Measurements from ENCODE around the gene C5orf63.
"Not testable (repeated sequence)": the region's sequence is repeated elsewhere in the genome, so short reads cannot be mapped to it uniquely, and the experiment has no call there.

C5orf63 gene

DNA sequence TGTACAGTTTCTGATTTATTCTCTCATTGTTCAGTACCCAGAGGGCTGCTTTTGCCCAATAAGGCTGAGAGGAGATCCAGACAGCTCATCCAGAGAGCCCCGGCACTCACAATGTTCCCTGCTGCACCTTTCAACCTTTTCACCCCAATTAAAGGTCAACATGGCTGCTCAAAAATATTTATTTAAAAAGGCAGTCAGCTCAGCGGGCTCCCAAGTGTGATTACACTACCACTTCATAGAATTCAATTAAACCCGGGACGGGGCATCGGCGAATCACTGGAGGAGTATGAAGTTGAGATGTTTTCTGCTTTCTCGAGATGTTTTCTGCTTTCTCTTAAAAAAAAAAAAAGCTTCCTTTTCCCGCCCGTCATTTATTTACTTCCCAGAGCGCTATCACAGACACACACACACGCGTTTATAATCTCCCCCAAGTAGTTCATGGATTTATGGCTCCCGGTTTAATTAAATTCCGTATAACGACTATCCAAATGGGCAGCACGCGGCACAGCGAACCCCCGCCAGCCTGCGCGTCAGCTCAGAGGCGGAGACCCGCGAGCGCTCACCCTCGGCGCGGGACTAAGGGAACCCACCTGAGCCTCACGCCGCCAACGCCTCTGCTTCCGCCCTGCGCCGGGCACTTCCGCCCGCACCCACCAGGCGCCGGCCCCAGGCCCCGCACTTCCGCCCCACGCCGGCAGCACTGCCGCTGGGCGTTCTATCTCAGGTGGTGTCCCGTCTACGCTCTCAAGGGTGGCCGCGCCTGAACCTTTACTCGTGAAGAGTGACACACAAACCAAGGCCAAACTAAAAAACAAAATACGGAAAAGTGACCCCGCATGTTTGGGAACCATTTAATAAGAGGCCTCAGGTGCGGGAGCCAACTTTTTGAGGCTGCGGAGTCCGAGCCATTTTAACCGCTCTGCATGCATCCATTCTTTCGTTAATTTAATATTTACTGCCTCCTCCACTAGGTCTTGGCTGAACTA lies at the start of gene C5orf63:
TSS of gene C5orf63 (minus strand) at position 642 of the 986 bp plus-strand sequence. CDS start 14,507 bp downstream, outside the sequence.
- no peak for DNase-seq (ENCODE audit: low spot score)

- DNase-seq (ENCODE audit: low spot score) = no peak
Measured at GRCh38 chr5:127112347-127112864, 39.1 kb upstream of the C5orf63 start.

DNA sequence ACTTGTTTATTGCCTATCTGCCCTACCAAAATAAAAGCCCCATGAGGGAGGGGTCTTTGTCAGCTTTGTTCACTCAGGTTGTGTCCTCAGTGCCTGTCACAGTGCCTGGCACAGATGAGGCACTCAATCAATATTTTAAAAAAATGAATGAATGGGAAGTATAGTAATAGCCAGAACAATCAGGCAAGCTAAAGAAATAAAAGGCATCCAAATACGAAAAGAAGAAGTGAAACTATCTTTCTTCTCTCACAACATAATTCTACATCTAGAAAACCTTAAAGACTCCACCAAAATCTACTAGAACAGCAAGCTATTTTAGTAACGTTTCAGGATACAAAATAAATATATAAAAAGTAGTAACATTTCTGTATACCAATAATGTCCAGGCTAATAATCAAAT lies 37.8 kb upstream of the C5orf63 start:
- DNase-seq (ENCODE audit: low spot score) = no peak

GRCh38 chr5:127108624-127109260 lies 35.4 kb upstream of the C5orf63 start:
- not testable (repeated sequence) for DNase-seq (ENCODE audit: low spot score)

DNA sequence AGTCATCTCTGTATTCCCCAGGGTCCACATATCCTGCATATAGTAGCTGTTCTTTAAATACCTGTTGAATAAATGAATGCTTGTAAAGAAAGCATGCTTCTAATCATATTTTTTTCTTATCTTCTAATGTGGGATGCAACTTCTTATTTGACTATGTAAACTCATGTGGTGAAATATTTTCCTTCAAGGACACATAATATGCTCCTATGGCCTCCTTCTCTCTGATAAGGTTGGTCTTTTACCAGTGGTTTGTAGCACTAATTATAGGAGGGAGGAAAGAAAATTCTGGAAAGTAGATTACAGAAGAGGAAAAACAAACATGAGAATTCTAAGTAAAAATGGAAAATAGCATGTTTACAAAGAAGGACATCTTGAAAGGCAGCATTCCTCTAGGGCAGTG lies 28.6 kb upstream of the C5orf63 start:
- no peak for DNase-seq (ENCODE audit: low spot score)

- no peak for DNase-seq (ENCODE audit: low spot score)
Measured at GRCh38 chr5:127101533-127101932, 28.2 kb upstream of the C5orf63 start.

DNA sequence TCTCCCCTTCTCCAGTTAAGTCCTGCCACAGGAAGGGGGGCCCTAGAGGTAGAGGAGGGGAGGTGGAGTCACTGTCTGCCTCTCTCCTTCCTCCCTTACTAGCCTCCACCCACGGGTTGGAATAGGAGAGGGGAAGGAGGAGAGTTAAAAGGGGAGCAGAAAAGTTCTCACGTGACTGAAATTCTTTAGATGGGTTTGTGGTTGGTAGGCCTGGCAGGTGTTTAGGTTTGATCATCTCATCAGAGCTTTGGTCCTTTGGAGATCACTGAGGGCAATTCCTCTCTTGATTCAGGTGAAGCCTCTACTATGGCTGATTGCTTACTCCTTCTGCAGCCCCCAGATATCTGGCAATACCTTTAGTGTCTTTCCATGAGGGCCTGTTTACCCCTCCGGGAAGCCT lies 24.9 kb upstream of the C5orf63 start:
- no peak for DNase-seq (ENCODE audit: low spot score)

GRCh38 chr5:127097278-127097677 lies 24.0 kb upstream of the C5orf63 start:
- DNase-seq (ENCODE audit: low spot score) = no peak

- no peak for DNase-seq (ENCODE audit: low spot score)
Measured at GRCh38 chr5:127096328-127096993, 23.2 kb upstream of the C5orf63 start.

- peak; percentile 36 for DNase-seq (ENCODE audit: low spot score)
Measured at GRCh38 chr5:127094161-127094814, 21.0 kb upstream of the C5orf63 start.

DNA sequence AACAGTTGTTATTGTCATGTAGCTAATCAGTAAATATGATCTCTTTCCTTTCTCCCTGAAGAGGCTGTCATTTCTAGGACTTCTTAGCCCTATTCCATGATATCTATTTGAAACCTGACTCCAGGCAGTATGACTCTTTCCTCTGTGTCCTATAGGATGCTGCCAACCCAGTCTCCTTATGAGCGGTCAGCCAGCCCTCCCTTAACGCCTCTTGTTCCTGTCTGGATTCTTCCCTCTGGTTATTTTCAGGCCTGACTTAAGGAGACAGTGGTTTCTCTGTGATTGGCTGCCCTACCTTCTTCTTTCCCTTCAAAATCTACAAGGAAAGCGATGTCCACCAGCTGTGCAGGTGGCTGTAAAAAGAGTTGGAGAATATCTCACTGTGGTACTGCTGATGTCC lies 19.4 kb upstream of the C5orf63 start:
- DNase-seq (ENCODE audit: low spot score) = no peak

DNA sequence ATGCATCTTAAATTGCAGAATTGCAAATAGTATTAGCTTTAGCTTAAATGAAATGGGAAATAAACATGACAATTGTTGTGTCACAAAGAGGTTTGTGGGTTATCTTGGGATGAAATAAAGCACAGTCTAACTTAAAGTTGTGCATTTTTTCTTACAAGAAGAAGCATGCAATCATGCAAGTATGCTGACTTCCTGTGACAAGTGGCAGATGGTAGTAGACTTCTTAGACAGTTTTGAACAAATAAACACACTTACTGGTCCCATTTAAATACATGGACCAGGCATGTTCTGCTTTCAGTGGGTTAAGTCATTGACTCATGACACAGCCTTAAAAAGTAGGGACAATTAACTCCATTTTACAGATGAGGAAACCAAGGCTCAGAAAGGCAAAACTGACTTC lies 15.9 kb upstream of the C5orf63 start:
- DNase-seq (ENCODE audit: low spot score) = no peak

- DNase-seq (ENCODE audit: low spot score) = no peak
Measured at GRCh38 chr5:127088251-127088650, 14.9 kb upstream of the C5orf63 start.

- DNase-seq (ENCODE audit: low spot score) = no peak
Measured at GRCh38 chr5:127086589-127086988, 13.3 kb upstream of the C5orf63 start.

GRCh38 chr5:127085796-127086195 lies 12.5 kb upstream of the C5orf63 start:
- DNase-seq (ENCODE audit: low spot score) = no peak

GRCh38 chr5:127085371-127085770 lies 12.1 kb upstream of the C5orf63 start:
- DNase-seq (ENCODE audit: low spot score) = no peak

DNA sequence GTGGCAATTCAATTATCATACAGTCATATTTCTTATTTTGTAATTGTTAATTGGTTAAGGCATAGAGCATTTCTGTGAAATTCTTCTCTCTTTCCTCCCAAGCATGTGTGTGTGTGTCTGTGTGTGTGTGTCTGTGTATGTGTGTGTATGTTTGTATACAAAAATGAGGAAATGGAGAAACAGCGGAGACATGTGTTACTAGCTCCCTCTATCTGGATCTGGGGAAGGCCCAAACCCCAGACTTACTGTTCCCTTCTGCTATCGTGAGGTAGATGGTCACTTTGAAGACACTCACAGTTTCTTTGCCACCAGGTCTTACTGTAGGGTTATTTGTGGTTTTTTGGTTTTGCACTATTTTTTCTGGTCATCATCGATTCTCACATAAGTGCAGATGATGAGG lies 11.4 kb upstream of the C5orf63 start:
- DNase-seq (ENCODE audit: low spot score) = no peak

GRCh38 chr5:127083711-127084110 lies 10.4 kb upstream of the C5orf63 start:
- DNase-seq (ENCODE audit: low spot score) = no peak

DNA sequence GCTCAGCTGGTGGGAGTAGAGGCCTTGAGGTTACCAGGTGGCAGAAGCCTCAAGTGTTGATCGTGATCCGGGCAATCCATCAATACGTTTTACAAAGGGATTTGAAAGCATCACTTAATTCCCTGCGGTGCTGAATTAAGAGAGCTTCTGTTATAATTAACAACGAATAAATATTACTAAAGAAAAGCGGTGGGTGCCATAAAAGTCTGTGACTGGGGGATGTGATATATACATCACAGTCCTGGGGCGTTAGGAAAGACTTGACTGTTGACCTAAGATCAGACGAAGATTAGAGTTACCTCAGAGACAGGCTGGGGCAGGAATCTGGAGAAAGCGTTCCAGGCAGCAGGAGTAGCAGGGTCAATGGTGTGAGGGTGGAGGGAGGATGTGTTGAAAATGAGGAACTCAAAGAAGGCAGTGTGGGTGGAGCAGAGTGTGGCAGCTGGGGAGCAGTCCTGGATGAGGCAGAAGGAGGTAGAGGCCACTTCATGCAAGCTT lies 6.7 kb upstream of the C5orf63 start:
- DNase-seq (ENCODE audit: low spot score) = no peak

- DNase-seq (ENCODE audit: low spot score) = no peak
Measured at GRCh38 chr5:127077366-127077765, 4.1 kb upstream of the C5orf63 start.

DNA sequence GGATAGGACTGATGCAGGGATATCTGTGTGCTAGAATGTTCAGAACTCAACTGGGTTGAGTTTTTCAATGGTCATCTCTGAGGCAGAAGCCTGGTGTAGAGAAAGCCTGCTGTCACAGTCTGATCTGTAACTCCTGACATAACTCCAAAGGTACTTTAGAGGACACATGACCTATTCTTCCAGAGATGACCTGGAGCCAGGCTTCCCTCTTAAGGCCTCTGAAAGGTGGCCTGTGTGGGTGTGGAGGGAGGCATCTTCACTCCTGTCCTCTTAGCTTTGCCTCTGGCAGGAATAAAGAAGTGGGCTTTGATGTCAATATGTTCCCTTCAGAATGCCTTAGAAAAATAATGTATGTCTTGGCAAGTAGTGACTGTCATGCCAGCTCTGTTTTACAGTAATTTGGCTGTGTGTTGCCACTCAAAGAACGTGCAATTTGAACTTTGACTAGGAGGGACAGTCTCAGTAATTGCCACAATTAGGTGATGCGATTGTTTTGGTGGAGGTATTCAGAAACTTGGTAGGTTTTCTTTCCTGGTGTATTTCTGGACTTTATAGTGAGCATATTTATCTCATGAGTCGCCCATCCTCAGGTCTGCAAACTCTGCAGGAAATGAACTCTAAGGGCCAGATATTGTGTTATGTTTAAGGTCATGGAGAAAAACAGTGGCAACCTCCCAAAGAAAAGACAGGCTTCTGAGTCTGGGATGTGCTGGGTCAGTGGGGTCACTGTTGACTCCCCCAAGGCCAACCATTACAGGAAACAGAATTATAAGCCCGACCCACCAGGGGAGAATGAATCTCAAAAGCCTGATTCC lies 3.2 kb upstream of the C5orf63 start:
- DNase-seq (ENCODE audit: low spot score) = no peak

Measured in putamen (tissue), 1 donor.